AG04450 (cell line): ENCODE results near the gene BCL11B. TPM values are rescaled to one million over a fixed set of nuclear protein-coding genes. Genes with fewer than 3 reads are reported as not detected.

ENCODE experiments used
- CTCF ChIA-PET: fragments of 300-600, 350-600 bp; formaldehyde crosslinking; extraction: SDS; loops from one replicate; lab custom pipeline; 2022; ENCODE audit warnings: antibody characterized with exemption, inconsistent platforms; lab: Charles Lee
- POLR2A ChIA-PET: fragments of 350-600 bp; formaldehyde crosslinking; extraction: SDS; loops from one replicate; lab custom pipeline; 2021; ENCODE audit warnings: antibody characterized with exemption, inconsistent platforms; lab: Yijun Ruan, JAX
- DNase-seq: peaks from one replicate; pipeline ENCODE4 v3.0.0-alpha.2; 2011; ENCODE audit warnings: low read depth, low spot score
- H3K27ac ChIP-seq: one replicate; pipeline ENCODE4 v1.5.1; 2012; ENCODE audit warnings: low read depth, low read length, control low read depth
- H3K27me3 ChIP-seq: one replicate; pipeline ENCODE4 v1.6.0; 2012; ENCODE audit warnings: low read length; ENCODE audit not compliant: control insufficient read depth, insufficient read depth
- H3K4me3 ChIP-seq: 2 replicates; pipeline ENCODE4 v1.5.1; 2011; ENCODE audit warnings: mild to moderate bottlenecking, low read depth, low read length, control low read depth
- H3K9me3 ChIP-seq: 2 replicates; pipeline ENCODE4 v1.5.1; 2012; ENCODE audit warnings: low read length; ENCODE audit not compliant: control insufficient read depth, insufficient read depth
- polyA plus RNA-seq: library from polyadenylated mRNA; depleted of rRNA; stranded (reverse); fragments of >200 nt; gene quantifications from 2 replicates; pipeline ENCODE4 v1.2.3, GENCODE V29; 2011
- TF ChIP-seq, protein P1 (sequence below): IDR thresholded peaks from 2 replicates; pipeline ENCODE4 v1.5.1; 2011; ENCODE audit warnings: low read depth, low read length, control low read depth, inconsistent platforms

The BCL11B gene
- polyA plus RNA-seq, 1 experiment, result not detected

DNA sequence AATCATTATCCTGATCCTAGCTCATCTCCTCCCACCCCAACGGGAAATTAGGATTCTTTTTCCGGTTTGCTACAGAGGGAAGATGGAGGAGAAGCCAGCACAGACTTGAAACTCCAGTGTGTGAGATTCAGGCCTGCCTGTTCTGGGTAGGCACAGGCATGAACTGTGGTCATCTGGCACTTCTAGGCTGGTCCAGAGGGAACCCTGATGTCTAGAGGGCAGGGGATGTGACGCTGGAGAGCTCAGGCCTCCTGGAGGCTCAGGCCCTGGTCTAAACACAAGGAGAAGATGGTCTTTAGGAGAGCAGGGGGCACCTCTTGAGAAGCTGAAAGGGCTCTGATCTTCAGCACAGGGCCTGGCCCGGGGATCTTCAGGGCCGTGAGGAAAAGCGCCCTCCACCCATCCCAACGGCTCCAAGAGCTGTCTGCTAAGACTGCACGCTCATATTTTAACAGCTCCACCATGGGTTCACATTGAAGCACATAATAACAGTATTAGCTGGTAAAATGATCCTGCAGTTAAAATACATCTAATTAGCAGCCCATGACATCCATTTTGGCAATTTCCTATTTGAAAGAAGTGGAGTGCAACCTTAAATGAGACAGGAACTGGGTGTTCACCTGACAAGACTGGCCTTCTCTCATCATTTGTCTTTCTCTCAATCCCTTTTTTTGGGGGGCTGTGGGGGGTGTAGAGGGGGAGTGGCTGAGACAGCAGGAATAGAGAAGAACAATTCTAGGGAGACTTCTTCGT lies 35.4 kb downstream of the BCL11B start:
- TF ChIP-seq, protein P1, sequence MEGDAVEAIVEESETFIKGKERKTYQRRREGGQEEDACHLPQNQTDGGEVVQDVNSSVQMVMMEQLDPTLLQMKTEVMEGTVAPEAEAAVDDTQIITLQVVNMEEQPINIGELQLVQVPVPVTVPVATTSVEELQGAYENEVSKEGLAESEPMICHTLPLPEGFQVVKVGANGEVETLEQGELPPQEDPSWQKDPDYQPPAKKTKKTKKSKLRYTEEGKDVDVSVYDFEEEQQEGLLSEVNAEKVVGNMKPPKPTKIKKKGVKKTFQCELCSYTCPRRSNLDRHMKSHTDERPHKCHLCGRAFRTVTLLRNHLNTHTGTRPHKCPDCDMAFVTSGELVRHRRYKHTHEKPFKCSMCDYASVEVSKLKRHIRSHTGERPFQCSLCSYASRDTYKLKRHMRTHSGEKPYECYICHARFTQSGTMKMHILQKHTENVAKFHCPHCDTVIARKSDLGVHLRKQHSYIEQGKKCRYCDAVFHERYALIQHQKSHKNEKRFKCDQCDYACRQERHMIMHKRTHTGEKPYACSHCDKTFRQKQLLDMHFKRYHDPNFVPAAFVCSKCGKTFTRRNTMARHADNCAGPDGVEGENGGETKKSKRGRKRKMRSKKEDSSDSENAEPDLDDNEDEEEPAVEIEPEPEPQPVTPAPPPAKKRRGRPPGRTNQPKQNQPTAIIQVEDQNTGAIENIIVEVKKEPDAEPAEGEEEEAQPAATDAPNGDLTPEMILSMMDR, result no peak
- no peak overlapping the region for H3K27ac ChIP-seq
- CTCF ChIA-PET, result interaction anchor here (0.8 kb wide), 1 partner anchor 30 kb away, joined by 5 read pairs; no protein-coding TSS in a partner anchor
- peaks cover 49% of the 10 kb centered on the region for H3K9me3 ChIP-seq
- DNase-seq, result no peak
- H3K4me3 ChIP-seq, result no peak overlapping the region
- POLR2A ChIA-PET, result no interaction called here
- no peaks in the 10 kb centered on the region for H3K27me3 ChIP-seq

GRCh38 chr14:99235582-99236320 lies 36.2 kb downstream of the BCL11B start:
- Histone ChIP-seq H3K4me3 (no peak overlapping the region), H3K9me3 (peaks cover 55% of the 10 kb centered on the region), H3K27ac (no peak overlapping the region), H3K27me3 (no peaks in the 10 kb centered on the region)
- DNase-seq, result no peak
- CTCF ChIA-PET, result interaction anchor here (0.8 kb wide), 1 partner anchor 31 kb away, joined by 5 read pairs; no protein-coding TSS in a partner anchor
- TF ChIP-seq, protein P1, result no peak
- POLR2A ChIA-PET, result no interaction called here

- no peaks in the 10 kb centered on the region for H3K27me3 ChIP-seq
- no peak for DNase-seq
- ChIA-PET CTCF (no interaction called here), POLR2A (no interaction called here)
- TF ChIP-seq, protein P1, result no peak
- peaks cover 61% of the 10 kb centered on the region for H3K9me3 ChIP-seq
- no peak overlapping the region for H3K4me3 ChIP-seq
- H3K27ac ChIP-seq, result no peak overlapping the region
These were observed 36.9 kb downstream of the BCL11B start for GRCh38 chr14:99234961-99235571.

DNA sequence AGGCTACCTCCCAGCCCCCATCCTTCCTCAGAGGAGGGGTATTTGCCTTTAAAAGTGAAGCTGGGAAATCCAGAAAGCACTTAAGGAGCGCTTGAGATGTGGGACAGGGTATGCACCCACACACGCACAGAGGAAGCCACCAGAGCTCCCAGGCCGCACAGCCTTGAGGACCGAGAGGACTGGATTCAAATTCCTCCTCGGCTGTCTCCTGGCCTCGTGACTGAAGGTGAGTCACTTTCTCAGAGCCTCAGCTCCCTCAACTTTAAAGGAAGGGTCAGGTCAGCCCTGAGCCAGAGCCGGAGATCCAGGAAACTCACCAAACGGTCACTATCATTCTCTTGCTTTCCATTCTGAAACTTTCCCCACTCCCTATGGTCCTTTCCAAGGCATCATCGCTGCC lies 37.6 kb downstream of the BCL11B start:
- TF ChIP-seq, protein P1, result no peak

More for the DNA sequence above, 37.6 kb downstream of the BCL11B start:
- Histone ChIP-seq H3K27ac (no peak overlapping the region), H3K9me3 (peaks cover 61% of the 10 kb centered on the region), H3K27me3 (no peaks in the 10 kb centered on the region), H3K4me3 (no peak overlapping the region)
- ChIA-PET POLR2A (no interaction called here), CTCF (no interaction called here)
- no peak for DNase-seq
